ENCODE data around the gene CIAO2A. TPM values are rescaled to one million over a fixed set of nuclear protein-coding genes. Genes with fewer than 3 reads are reported as not detected.

The CIAO2A gene
- polyA plus RNA-seq, 1 experiment: 75.8 TPM

GRCh38 chr15:64095795-64096667 lies 2.4 kb upstream of the CIAO2A start, which contains the start of gene SNX1:
Gene SNX1 (plus strand): TSS chr15:64095982. CDS start chr15:64096014, 32 bp downstream.
- DNase-seq (ENCODE audit: low read depth, low spot score): peak; percentile 81
- peak within 1 kb of the TSS; percentile 42 for H3K27ac ChIP-seq (ENCODE audit: low read depth, low read length)
- H3K4me3 ChIP-seq (ENCODE audit: low read depth, low read length): peak within 1 kb of the TSS; percentile 93
- ChIA-PET CTCF (interaction anchor here (0.5 to 0.9 kb wide), 3 partner anchors 9 to 123 kb away, joined by 3 to 5 read pairs (median 4); no protein-coding TSS in a partner anchor), POLR2A (interaction anchor here (0.9 kb wide), 1 partner anchor 10 kb away, joined by 4 read pairs; no protein-coding TSS in a partner anchor)
- no peak for TF ChIP-seq CTCF (IDR thresholded peaks at IDR 0.05; ENCODE audit: low read depth, low read length)
- H3K27me3 ChIP-seq (ENCODE audit: control insufficient read depth, insufficient read depth, low read length): no peaks in the 10 kb centered on the region
- peaks cover 3% of the 10 kb centered on the region; the same call in 1 of the 2 replicates for H3K9me3 ChIP-seq (ENCODE audit: control insufficient read depth, insufficient read depth, low read length)

GRCh38 chr15:64095431-64095794 lies 1.8 kb upstream of the CIAO2A start:
- ChIA-PET CTCF (interaction anchor here (0.5 to 0.7 kb wide), 2 partner anchors 58 to 122 kb away, joined by 3 to 4 read pairs; no protein-coding TSS in a partner anchor), POLR2A (no interaction called here)
- peaks cover 3% of the 10 kb centered on the region; the same call in 1 of the 2 replicates for H3K9me3 ChIP-seq (ENCODE audit: control insufficient read depth, insufficient read depth, low read length)
- no peak for DNase-seq (ENCODE audit: low read depth, low spot score)
- no peaks in the 10 kb centered on the region for H3K27me3 ChIP-seq (ENCODE audit: control insufficient read depth, insufficient read depth, low read length)
- H3K27ac ChIP-seq (ENCODE audit: low read depth, low read length): peak overlapping the region; percentile 3
- no peak for TF ChIP-seq CTCF (IDR thresholded peaks at IDR 0.05; ENCODE audit: low read depth, low read length)
- peak overlapping the region; percentile 37 for H3K4me3 ChIP-seq (ENCODE audit: low read depth, low read length)

- Histone ChIP-seq H3K27ac (ENCODE audit: low read depth, low read length) (peak overlapping the region; percentile 94), H3K9me3 (ENCODE audit: control insufficient read depth, insufficient read depth, low read length) (peaks cover 3% of the 10 kb centered on the region; the same call in 1 of the 2 replicates), H3K27me3 (ENCODE audit: control insufficient read depth, insufficient read depth, low read length) (no peaks in the 10 kb centered on the region), H3K4me3 (ENCODE audit: low read depth, low read length) (peak overlapping the region; percentile 90)
- DNase-seq (ENCODE audit: low read depth, low spot score): no peak
- no peak for TF ChIP-seq CTCF (IDR thresholded peaks at IDR 0.05; ENCODE audit: low read depth, low read length)
- ChIA-PET CTCF (interaction anchor here (1.0 to 1.2 kb wide), 2 partner anchors 148 to 341 kb away, joined by 3 read pairs; no protein-coding TSS in a partner anchor), POLR2A (interaction anchor here (0.8 to 1.6 kb wide), 5 partner anchors 19 to 483 kb away, joined by 3 to 4 read pairs (median 3); partner anchors contain the start of gene TRIP4)
These were observed 593 bp downstream of the CIAO2A start for GRCh38 chr15:64092864-64093626.

- DNase-seq (ENCODE audit: low read depth, low spot score): no peak
- Histone ChIP-seq H3K4me3 (ENCODE audit: low read depth, low read length) (peak overlapping the region; percentile 17; the same call in 1 of the 2 replicates), H3K27me3 (ENCODE audit: control insufficient read depth, insufficient read depth, low read length) (no peaks in the 10 kb centered on the region), H3K9me3 (ENCODE audit: control insufficient read depth, insufficient read depth, low read length) (peaks cover 3% of the 10 kb centered on the region; the same call in 1 of the 2 replicates), H3K27ac (ENCODE audit: low read depth, low read length) (no peak overlapping the region)
- no peak for TF ChIP-seq CTCF (IDR thresholded peaks at IDR 0.05; ENCODE audit: low read depth, low read length)
- ChIA-PET CTCF (interaction anchor here (1.2 kb wide), 1 partner anchor 340 kb away, joined by 3 read pairs; no protein-coding TSS in a partner anchor), POLR2A (interaction anchor here (1.3 to 1.6 kb wide), 2 partner anchors 19 to 61 kb away, joined by 3 to 4 read pairs; no protein-coding TSS in a partner anchor)
These were observed 1.4 kb downstream of the CIAO2A start for GRCh38 chr15:64092075-64092820.

All from AG04450 (cell line).